Gastroesophageal sphincter (tissue), 4 donors: ENCODE data around the gene S1PR3. TPM values are rescaled to one million over a fixed set of nuclear protein-coding genes. Genes with fewer than 3 reads are reported as not detected.

ENCODE experiments used
- ATAC-seq: fragments of 150-250 bp; one replicate; pipeline ENCODE4 v1.9.1; 2016; ENCODE audit warnings: mild to moderate bottlenecking, moderate library complexity
- H3K27ac ChIP-seq, 4 donors: fragments of 200-600 bp; sonication (generic) in 3 of 4; 1 replicate in 3 of 4; 2 replicates in 1 of 4; pipeline ENCODE4 v1.5.1; 2016 to 2019
- H3K27me3 ChIP-seq: fragments of 200-600 bp; sonication (generic); one replicate; pipeline ENCODE4 v1.5.1; 2019
- H3K36me3 ChIP-seq, 2 donors: fragments of 200-600 bp; sonication (generic); one replicate each; pipeline ENCODE4 v1.5.1; 2019; ENCODE audit warnings: control low read depth in 1 of 2
- H3K4me1 ChIP-seq, 3 donors: fragments of 200-600 bp; sonication (generic); 1 replicate in 2 of 3; 2 replicates in 1 of 3; pipeline ENCODE4 v1.5.1; 2016 to 2019; ENCODE audit warnings: control low read depth in 2 of 3
- H3K4me3 ChIP-seq, 2 donors: fragments of 200-600 bp; sonication (generic); one replicate each; pipeline ENCODE4 v1.5.1; 2019; ENCODE audit warnings: mild to moderate bottlenecking in 1 of 2, moderate library complexity in 1 of 2
- H3K9me3 ChIP-seq, 3 donors: fragments of 200-600 bp; sonication (generic); one replicate each; pipeline ENCODE4 v1.5.1; 2017 to 2019; ENCODE audit warnings: control low read depth in 2 of 3
- EP300 ChIP-seq: sonication (generic); formaldehyde crosslinking; IDR thresholded peaks from one replicate; pipeline ENCODE4 v1.6.1; 2017; ENCODE audit warnings: antibody characterized with exemption, mild to moderate bottlenecking
- POLR2A ChIP-seq, 2 donors: fragments of 450-650 bp; IDR thresholded peaks; one replicate each; pipeline ENCODE4 v1.6.1; 2017; ENCODE audit warnings: antibody characterized with exemption in 2 of 2, mild to moderate bottlenecking in 2 of 2, moderate library complexity in 1 of 2
- POLR2AphosphoS5 ChIP-seq: sonication (generic); formaldehyde crosslinking; IDR thresholded peaks from one replicate; pipeline ENCODE4 v1.6.1; 2017; ENCODE audit warnings: antibody characterized with exemption
- WGBS, 2 donors: methylation state at CpG; one replicate each; pipeline ENCODE4 v1.1.5; 2018; ENCODE audit warnings: low coverage in 1 of 2; 5-methylcytosine and 5-hydroxymethylcytosine counted together
- total RNA-seq, 4 donors: library from RNA; depleted of rRNA; stranded (reverse); fragments of >200 nt; gene quantifications; one replicate each; pipeline ENCODE4 v1.1.0, GENCODE V29; 2016
- TF ChIP-seq, protein P1 (sequence below), 4 experiments: fragments of 200-600 bp in 2 of 4; fragments of 450-650 bp in 2 of 4; sonication (generic) in 1 of 4; IDR thresholded peaks; one replicate each; pipeline ENCODE4 v1.5.1; 2017 to 2019; ENCODE audit warnings: antibody characterized with exemption in 4 of 4, mild to moderate bottlenecking in 2 of 4, moderate library complexity in 2 of 4

Gene S1PR3
- total RNA-seq, 4 donors from 2014 or later = 77.9 to 351 (median 167) TPM

DNA sequence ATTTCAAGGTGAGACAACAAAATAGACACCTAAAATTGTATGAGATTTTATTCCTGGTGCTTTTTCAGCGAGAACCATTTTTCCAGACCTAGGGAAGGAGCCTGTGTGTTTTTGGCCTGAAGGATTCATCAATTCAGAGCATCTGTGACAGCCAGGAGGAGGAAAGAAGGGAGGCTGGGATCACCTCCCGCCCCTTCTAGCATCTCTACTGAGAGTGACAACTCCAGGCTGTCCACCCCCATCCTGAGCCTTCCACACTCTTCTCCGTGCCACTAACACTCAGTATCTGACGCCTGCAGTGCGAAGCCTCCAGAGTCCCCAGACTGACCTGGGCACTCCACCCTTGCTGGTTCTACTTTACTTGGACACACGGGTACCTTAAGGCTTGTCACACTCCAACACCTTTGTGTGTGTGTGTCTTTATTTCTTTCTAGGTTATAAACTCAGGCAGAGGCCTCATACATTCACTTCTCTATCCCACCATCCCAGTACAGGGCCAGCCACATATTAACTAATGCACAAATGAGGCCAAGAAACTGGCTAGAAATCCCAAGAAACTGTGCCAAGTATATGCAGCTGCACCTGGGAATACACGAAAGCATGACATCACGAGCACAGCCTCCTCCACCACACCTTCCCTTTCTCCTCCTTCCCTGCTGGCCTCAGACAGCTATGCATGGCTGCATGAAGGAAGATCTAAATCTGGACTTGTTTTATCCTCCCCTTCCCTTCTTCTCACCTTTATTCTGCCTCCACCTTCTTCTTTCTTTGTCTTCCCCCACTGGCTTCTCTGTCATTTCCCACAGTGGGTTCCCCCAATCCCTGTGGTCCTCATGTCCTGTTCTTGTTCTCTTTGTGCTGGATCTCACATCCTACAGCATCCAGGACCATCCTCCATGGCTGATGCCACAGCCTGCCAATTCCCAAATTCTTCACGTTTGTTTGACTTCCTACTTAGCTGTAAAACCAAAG is 16.0 kb downstream of the S1PR3 start:
- no peak overlapping the region for H3K27ac ChIP-seq
- ATAC-seq = no peak
- no peaks in the 10 kb centered on the region for H3K9me3 ChIP-seq
- TF ChIP-seq POLR2AphosphoS5 (no peak), EP300 (no peak), POLR2A (IDR thresholded peaks at IDR 0.05) (no peak)
- TF ChIP-seq, protein P1, sequence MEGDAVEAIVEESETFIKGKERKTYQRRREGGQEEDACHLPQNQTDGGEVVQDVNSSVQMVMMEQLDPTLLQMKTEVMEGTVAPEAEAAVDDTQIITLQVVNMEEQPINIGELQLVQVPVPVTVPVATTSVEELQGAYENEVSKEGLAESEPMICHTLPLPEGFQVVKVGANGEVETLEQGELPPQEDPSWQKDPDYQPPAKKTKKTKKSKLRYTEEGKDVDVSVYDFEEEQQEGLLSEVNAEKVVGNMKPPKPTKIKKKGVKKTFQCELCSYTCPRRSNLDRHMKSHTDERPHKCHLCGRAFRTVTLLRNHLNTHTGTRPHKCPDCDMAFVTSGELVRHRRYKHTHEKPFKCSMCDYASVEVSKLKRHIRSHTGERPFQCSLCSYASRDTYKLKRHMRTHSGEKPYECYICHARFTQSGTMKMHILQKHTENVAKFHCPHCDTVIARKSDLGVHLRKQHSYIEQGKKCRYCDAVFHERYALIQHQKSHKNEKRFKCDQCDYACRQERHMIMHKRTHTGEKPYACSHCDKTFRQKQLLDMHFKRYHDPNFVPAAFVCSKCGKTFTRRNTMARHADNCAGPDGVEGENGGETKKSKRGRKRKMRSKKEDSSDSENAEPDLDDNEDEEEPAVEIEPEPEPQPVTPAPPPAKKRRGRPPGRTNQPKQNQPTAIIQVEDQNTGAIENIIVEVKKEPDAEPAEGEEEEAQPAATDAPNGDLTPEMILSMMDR (IDR thresholded peaks at IDR 0.05) = no peak
- H3K36me3 ChIP-seq = peaks cover 0 to 31% of the 10 kb centered on the region in 2 donors
- H3K27me3 ChIP-seq = no peaks in the 10 kb centered on the region
- H3K4me3 ChIP-seq = no peak overlapping the region
- 60 to 71% methylated on average over 9 of the region's 9 CpGs for WGBS, 2 donors
- H3K4me1 ChIP-seq = peaks cover 3 to 55% (median 5%) of the 10 kb centered on the region in 3 donors

- Histone ChIP-seq H3K4me3 (no peak overlapping the region), H3K36me3 (peaks cover 0 to 22% of the 10 kb centered on the region in 2 donors), H3K9me3 (no peaks in the 10 kb centered on the region), H3K27ac (no peak overlapping the region), H3K4me1 (peaks cover 3 to 45% (median 5%) of the 10 kb centered on the region in 3 donors), H3K27me3 (no peaks in the 10 kb centered on the region)
- no peak for ATAC-seq
- TF ChIP-seq, protein P1 (IDR thresholded peaks at IDR 0.05) = no peak
- no peak for TF ChIP-seq POLR2A (IDR thresholded peaks at IDR 0.05)
- TF ChIP-seq POLR2AphosphoS5 = no peak
- TF ChIP-seq EP300 = no peak
- 68 to 84% methylated on average over 3 to 5 of the region's 9 CpGs for WGBS, 2 donors
These were observed 16.9 kb downstream of the S1PR3 start for GRCh38 chr9:89008055-89008743.

- WGBS, 2 donors = 83 to 100% methylated on average over 2 to 11 of the region's 12 CpGs
- Histone ChIP-seq H3K9me3 (no peaks in the 10 kb centered on the region), H3K36me3 (peaks cover 0 to 15% of the 10 kb centered on the region in 2 donors), H3K4me1 (peaks cover 3 to 38% (median 5%) of the 10 kb centered on the region in 3 donors), H3K27me3 (no peaks in the 10 kb centered on the region), H3K4me3 (no peak overlapping the region), H3K27ac (no peak overlapping the region)
- ATAC-seq = no peak
- TF ChIP-seq POLR2AphosphoS5 = no peak
- no peak for TF ChIP-seq POLR2A (IDR thresholded peaks at IDR 0.05)
These were observed 17.7 kb downstream of the S1PR3 start for GRCh38 chr9:89008744-89009545.

DNA sequence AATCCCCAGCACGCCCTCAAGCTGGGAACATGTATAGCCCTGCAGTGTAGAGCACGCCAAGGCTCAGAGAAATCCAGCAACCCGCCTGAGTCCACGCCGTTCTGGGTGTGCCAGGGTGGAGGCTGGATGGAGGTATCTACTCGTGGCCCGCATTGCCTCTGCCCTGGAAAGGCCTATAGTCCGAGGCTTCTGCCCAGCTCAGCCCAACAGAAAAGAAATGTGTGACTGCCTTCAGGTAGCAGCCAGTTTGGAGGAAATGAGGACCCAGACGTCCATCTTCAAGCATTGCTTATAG is 18.2 kb downstream of the S1PR3 start:
- Histone ChIP-seq H3K27ac (no peak overlapping the region), H3K27me3 (no peaks in the 10 kb centered on the region), H3K9me3 (no peaks in the 10 kb centered on the region), H3K4me3 (no peak overlapping the region), H3K4me1 (peaks cover 3 to 33% (median 5%) of the 10 kb centered on the region in 3 donors), H3K36me3 (peaks cover 0 to 10% of the 10 kb centered on the region in 2 donors)
- WGBS, 2 donors = 60 to 82% methylated on average over 1 to 6 of the region's 9 CpGs
- no peak for TF ChIP-seq POLR2AphosphoS5
- ATAC-seq = no peak

DNA sequence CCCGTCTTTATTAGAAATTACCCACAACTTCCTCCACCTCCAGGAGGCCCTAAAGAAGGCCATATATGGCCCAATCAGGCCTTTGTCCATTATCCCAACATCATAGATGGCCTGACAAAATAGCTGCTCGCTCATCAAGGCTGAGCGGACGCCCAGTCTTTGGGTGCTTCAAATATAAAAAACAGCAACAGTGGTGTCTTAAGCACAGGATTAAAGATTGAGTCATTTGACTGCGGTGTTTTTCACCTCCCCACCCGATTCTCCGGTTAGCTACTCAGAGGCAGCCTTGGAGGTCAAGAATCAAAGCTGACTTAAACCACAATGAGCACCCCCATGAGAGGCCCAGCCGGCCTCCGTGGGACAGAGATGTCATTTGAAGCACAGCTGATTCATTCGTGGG is 18.8 kb downstream of the S1PR3 start:
- H3K27ac ChIP-seq = no peak overlapping the region
- TF ChIP-seq POLR2A (IDR thresholded peaks at IDR 0.05) = no peak
- TF ChIP-seq POLR2AphosphoS5 = no peak
- TF ChIP-seq, protein P1 (IDR thresholded peaks at IDR 0.05) = no peak
- no peak for TF ChIP-seq EP300
- H3K4me3 ChIP-seq = no peak overlapping the region
- H3K4me1 ChIP-seq = peaks cover 3 to 27% (median 5%) of the 10 kb centered on the region in 3 donors
- WGBS, 2 donors = 80 to 97% methylated on average over 4 to 5 of the region's 10 CpGs
- H3K9me3 ChIP-seq = no peaks in the 10 kb centered on the region
- H3K27me3 ChIP-seq = no peaks in the 10 kb centered on the region
- H3K36me3 ChIP-seq = peaks cover 0 to 4% of the 10 kb centered on the region in 2 donors
- ATAC-seq = no peak
